ENCODE data around the gene HMHB1. TPM values are rescaled to one million over a fixed set of nuclear protein-coding genes. Genes with fewer than 3 reads are reported as not detected.
"Not testable (repeated sequence)": the region's sequence is repeated elsewhere in the genome, so short reads cannot be mapped to it uniquely, and the experiment has no call there.

Gene HMHB1
- total RNA-seq, 1 donor from 2014 or later, result not detected

GRCh38 chr5:143801252-143801939, 10.6 kb upstream of the HMHB1 start:
- DNase-seq (ENCODE audit: low spot score), result no peak

GRCh38 chr5:143805861-143806260, 6.1 kb upstream of the HMHB1 start:
- no peak for DNase-seq (ENCODE audit: low spot score)

- no peak for DNase-seq (ENCODE audit: low spot score)
Observed at GRCh38 chr5:143806579-143806978, 5.4 kb upstream of the HMHB1 start.

- no peak for DNase-seq (ENCODE audit: low spot score)
Observed at GRCh38 chr5:143807401-143807800, 4.6 kb upstream of the HMHB1 start.

- DNase-seq (ENCODE audit: low spot score), result not testable (repeated sequence)
Observed at GRCh38 chr5:143816370-143816769, 4.4 kb downstream of the HMHB1 start.

- no peak for DNase-seq (ENCODE audit: low spot score)
Observed at GRCh38 chr5:143819716-143820115, 7.8 kb downstream of the HMHB1 start.

GRCh38 chr5:143820451-143820850, 8.5 kb downstream of the HMHB1 start:
- DNase-seq (ENCODE audit: low spot score), result no peak

- DNase-seq (ENCODE audit: low spot score), result peak; percentile 80
Observed at GRCh38 chr5:143824851-143825720, 13.1 kb downstream of the HMHB1 start.

- no peak for DNase-seq (ENCODE audit: low spot score)
Observed at GRCh38 chr5:143826951-143827444, 15.0 kb downstream of the HMHB1 start.

GRCh38 chr5:143828710-143829109, 16.7 kb downstream of the HMHB1 start:
- no peak for DNase-seq (ENCODE audit: low spot score)

- DNase-seq (ENCODE audit: low spot score), result no peak
Observed at GRCh38 chr5:143833177-143833576, 21.2 kb downstream of the HMHB1 start.

GRCh38 chr5:143835251-143835650, 23.3 kb downstream of the HMHB1 start:
- DNase-seq (ENCODE audit: low spot score), result no peak

- DNase-seq (ENCODE audit: low spot score), result no peak
Observed at GRCh38 chr5:143836161-143836725, 24.3 kb downstream of the HMHB1 start.

GRCh38 chr5:143837306-143837848, 25.4 kb downstream of the HMHB1 start:
- no peak for DNase-seq (ENCODE audit: low spot score)

- no peak for DNase-seq (ENCODE audit: low spot score)
Observed at GRCh38 chr5:143841446-143841845, 29.5 kb downstream of the HMHB1 start.

GRCh38 chr5:143842920-143843319, 31.0 kb downstream of the HMHB1 start:
- no peak for DNase-seq (ENCODE audit: low spot score)

- no peak for DNase-seq (ENCODE audit: low spot score)
Observed at GRCh38 chr5:143843461-143843860, 31.5 kb downstream of the HMHB1 start.

- no peak for DNase-seq (ENCODE audit: low spot score)
Observed at GRCh38 chr5:143850050-143850683, 38.2 kb downstream of the HMHB1 start.

GRCh38 chr5:143851383-143851782, 39.4 kb downstream of the HMHB1 start:
- DNase-seq (ENCODE audit: low spot score), result no peak

GRCh38 chr5:143860211-143860610, 48.2 kb downstream of the HMHB1 start:
- no peak for DNase-seq (ENCODE audit: low spot score)

GRCh38 chr5:143862271-143862670, 50.3 kb downstream of the HMHB1 start:
- DNase-seq (ENCODE audit: low spot score), result no peak
